Peyer's patch (tissue), 4 donors: Measurements from ENCODE around the gene PGLYRP1.

Source experiments
- CTCF ChIP-seq, 6 experiments: fragments of 450-650 bp in 4 of 6; fragments of 200-600 bp in 2 of 6; sonication (generic) in 1 of 6; IDR thresholded peaks; one replicate each; pipeline ENCODE4 v1.5.1; 2017 to 2019; ENCODE audit warnings: antibody characterized with exemption in 6 of 6, mild to moderate bottlenecking in 3 of 6, moderate library complexity in 1 of 6
- POLR2A ChIP-seq, 2 donors: fragments of 450-650 bp; IDR thresholded peaks; one replicate each; pipeline ENCODE4 v1.5.1; 2017; ENCODE audit warnings: antibody characterized with exemption in 2 of 2, mild to moderate bottlenecking in 2 of 2, moderate library complexity in 2 of 2

- TF ChIP-seq POLR2A (IDR thresholded peaks at IDR 0.05) (no peak), CTCF (IDR thresholded peaks at IDR 0.05) (no peak)
Observed at GRCh38 chr19:46015687-46016425, 7.0 kb downstream of the PGLYRP1 start.
